ENCODE measurements around the gene TBC1D14. TPM values are rescaled to one million over a fixed set of nuclear protein-coding genes. Genes with fewer than 3 reads are reported as not detected.
"Not testable (repeated sequence)": the region's sequence is repeated elsewhere in the genome, so short reads cannot be mapped to it uniquely, and the experiment has no call there.

The TBC1D14 gene
- total RNA-seq, 4 donors from 2014 or later = 39.8 to 47.0 (median 46.0) TPM

GRCh38 chr4:7076696-7077082 is 167.1 kb downstream of the TBC1D14 start:
- no peak overlapping the region for H3K27ac ChIP-seq
- intact Hi-C loops (cut with DNase I) = loop anchor here (10.0 kb wide), 1 partner anchor 172 kb away; the partner anchor contains the start of gene TBC1D14
- H3K36me3 ChIP-seq = no peaks in the 10 kb centered on the region
- 79 to 84% methylated on average over 5 of the region's 6 CpGs for WGBS, 2 donors
- no peaks in the 10 kb centered on the region for H3K9me3 ChIP-seq
- TF ChIP-seq CTCF (IDR thresholded peaks at IDR 0.05) (no peak), POLR2A (IDR thresholded peaks at IDR 0.05) (no peak)
- no peak for DNase-seq
- no peaks in the 10 kb centered on the region for H3K4me1 ChIP-seq
- no peaks in the 10 kb centered on the region for H3K27me3 ChIP-seq
- no peak overlapping the region for H3K4me3 ChIP-seq (replicated peaks in 1 of 3)

- intact Hi-C loops (cut with DNase I) = loop anchor here (10.0 kb wide), 1 partner anchor 173 kb away; the partner anchor contains the start of gene TBC1D14
- WGBS, 2 donors = 89 to 97% methylated on average over 12 of the region's 12 CpGs
- DNase-seq = no peak
- H3K27ac ChIP-seq = no peak overlapping the region
- TF ChIP-seq POLR2A (IDR thresholded peaks at IDR 0.05) (no peak), CTCF (IDR thresholded peaks at IDR 0.05) (no peak)
- H3K36me3 ChIP-seq = no peaks in the 10 kb centered on the region
- no peaks in the 10 kb centered on the region for H3K4me1 ChIP-seq
- H3K4me3 ChIP-seq (replicated peaks in 1 of 3) = no peak overlapping the region
- no peaks in the 10 kb centered on the region for H3K27me3 ChIP-seq
- H3K9me3 ChIP-seq = no peaks in the 10 kb centered on the region
Measured at GRCh38 chr4:7077371-7077770, 167.7 kb downstream of the TBC1D14 start.

GRCh38 chr4:7078025-7078424 is 168.4 kb downstream of the TBC1D14 start:
- TF ChIP-seq CTCF (IDR thresholded peaks at IDR 0.05) (no peak), POLR2A (IDR thresholded peaks at IDR 0.05) (no peak)
- Histone ChIP-seq H3K36me3 (no peaks in the 10 kb centered on the region), H3K27me3 (no peaks in the 10 kb centered on the region), H3K9me3 (no peaks in the 10 kb centered on the region), H3K4me3 (replicated peaks in 1 of 3) (no peak overlapping the region), H3K27ac (no peak overlapping the region), H3K4me1 (no peaks in the 10 kb centered on the region)
- WGBS, 2 donors = 88 to 89% methylated on average over 5 of the region's 5 CpGs
- no peak for DNase-seq
- intact Hi-C loops (cut with DNase I) = loop anchor here (10.0 kb wide), 1 partner anchor 173 kb away; the partner anchor contains the start of gene TBC1D14

- H3K4me3 ChIP-seq (replicated peaks in 1 of 3); H3K4me1 ChIP-seq; H3K27me3 ChIP-seq; H3K9me3 ChIP-seq; DNase-seq; H3K27ac ChIP-seq; H3K36me3 ChIP-seq: not testable (repeated sequence)
- intact Hi-C loops (cut with DNase I) = loop anchor here (10.0 kb wide), 1 partner anchor 175 kb away; the partner anchor contains the start of gene TBC1D14
Measured at GRCh38 chr4:7079483-7079882, 169.9 kb downstream of the TBC1D14 start.

GRCh38 chr4:7079909-7080308 is 170.3 kb downstream of the TBC1D14 start:
- H3K4me3 ChIP-seq (replicated peaks in 1 of 3); H3K27me3 ChIP-seq; DNase-seq; H3K27ac ChIP-seq; H3K4me1 ChIP-seq; H3K9me3 ChIP-seq; H3K36me3 ChIP-seq: not testable (repeated sequence)
- WGBS, 2 donors = 81 to 86% methylated on average over 2 of the region's 2 CpGs
- intact Hi-C loops (cut with DNase I) = loop anchor here (10.0 kb wide), 1 partner anchor 175 kb away; the partner anchor contains the start of gene TBC1D14

Other genes starting within 250 kb of the TBC1D14 start
- gene S100P, start 215.9 kb upstream of the TBC1D14 start, total RNA-seq = under 1 TPM in 1 of 4 donors, not detected in 3; 0.56 TPM
- 10 to 100 TPM; 70.5 to 93.9 (median 76.2) TPM for gene MRFAP1L1, start 200.0 kb upstream of the TBC1D14 start, total RNA-seq
- gene BLOC1S4, start 193.7 kb upstream of the TBC1D14 start, total RNA-seq = 10 to 100 TPM; 11.7 to 31.3 (median 22.1) TPM
- gene KIAA0232, start 127.1 kb upstream of the TBC1D14 start, total RNA-seq = 10 to 100 TPM; 37.1 to 73.2 (median 50.6) TPM
- gene TADA2B, start 133.5 kb downstream of the TBC1D14 start, total RNA-seq = 10 to 100 TPM; 17.9 to 34.1 (median 26.6) TPM
- gene GRPEL1, start 158.2 kb downstream of the TBC1D14 start, total RNA-seq = 10 to 100 TPM; 13.4 to 21.9 (median 17.5) TPM